ENCODE measurements around the gene GARNL3. TPM values are rescaled to one million over a fixed set of nuclear protein-coding genes. Genes with fewer than 3 reads are reported as not detected.

GARNL3 gene
- polyA plus RNA-seq, 1 donor = 17.8 TPM

DNA sequence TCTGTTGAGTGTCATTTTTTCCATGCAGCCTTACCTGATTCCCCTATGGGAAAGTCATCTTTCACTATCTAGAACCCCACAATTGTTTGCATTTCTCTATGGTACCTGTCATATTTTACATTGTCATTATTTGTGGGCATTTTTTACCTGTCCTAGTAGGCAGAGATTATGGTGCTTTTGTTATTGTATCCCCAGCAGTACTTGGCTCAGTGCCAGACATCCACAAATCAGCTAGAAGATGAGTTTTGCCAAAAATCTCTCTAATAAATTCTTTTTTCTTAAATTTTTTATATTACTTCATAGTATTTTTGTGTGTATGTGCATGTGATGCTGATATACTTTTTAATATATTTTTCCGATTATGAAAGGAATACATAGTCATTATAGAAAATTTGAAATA is 13.2 kb downstream of the GARNL3 start:
- no peak for DNase-seq

DNA sequence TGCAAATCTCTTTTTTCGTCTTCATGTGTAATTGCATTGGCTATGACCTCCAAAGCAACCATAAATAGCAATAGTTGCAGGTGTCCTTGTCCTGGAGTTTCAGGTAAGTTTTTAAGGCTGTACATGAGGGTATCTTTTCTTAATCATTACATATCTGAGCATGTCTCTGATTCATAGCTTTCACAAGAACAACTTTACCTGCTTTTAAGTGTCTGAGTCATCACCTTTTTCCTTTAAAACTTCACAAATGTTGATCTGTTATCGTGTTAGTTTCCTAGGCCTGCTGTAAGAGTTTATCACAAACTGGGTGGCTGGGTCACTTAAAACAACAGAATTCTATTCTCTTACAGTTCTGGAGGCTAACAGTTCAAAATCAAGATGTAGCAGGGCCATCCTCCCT is 13.8 kb downstream of the GARNL3 start:
- no peak for DNase-seq

DNA sequence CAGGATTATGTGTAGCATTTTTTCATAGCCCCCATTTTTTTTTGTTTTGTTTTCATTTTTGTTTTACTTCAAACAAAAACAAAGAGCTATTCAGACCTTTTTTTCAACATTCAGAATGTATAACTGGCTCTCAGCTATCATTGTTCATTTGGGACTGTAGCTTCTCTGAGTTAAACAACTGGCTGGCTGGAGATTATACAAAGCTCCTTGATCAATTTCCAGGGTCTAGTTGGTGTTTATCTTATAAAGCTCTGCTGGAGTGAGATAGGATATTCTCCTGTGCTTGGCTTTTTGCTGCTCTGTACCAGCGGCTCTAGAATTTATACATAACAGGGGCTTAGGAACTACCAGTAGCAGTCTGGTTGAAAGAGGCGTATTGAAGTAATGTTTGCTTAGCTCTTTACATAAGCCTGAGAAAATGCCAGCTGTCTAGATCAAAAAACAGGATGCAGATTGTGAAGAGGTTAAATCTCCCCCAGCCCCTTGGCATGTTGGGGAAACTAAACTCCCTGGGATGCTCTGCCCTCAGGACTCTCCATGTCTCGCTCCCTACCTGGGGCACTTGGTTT is 15.2 kb downstream of the GARNL3 start:
- DNase-seq = no peak

DNA sequence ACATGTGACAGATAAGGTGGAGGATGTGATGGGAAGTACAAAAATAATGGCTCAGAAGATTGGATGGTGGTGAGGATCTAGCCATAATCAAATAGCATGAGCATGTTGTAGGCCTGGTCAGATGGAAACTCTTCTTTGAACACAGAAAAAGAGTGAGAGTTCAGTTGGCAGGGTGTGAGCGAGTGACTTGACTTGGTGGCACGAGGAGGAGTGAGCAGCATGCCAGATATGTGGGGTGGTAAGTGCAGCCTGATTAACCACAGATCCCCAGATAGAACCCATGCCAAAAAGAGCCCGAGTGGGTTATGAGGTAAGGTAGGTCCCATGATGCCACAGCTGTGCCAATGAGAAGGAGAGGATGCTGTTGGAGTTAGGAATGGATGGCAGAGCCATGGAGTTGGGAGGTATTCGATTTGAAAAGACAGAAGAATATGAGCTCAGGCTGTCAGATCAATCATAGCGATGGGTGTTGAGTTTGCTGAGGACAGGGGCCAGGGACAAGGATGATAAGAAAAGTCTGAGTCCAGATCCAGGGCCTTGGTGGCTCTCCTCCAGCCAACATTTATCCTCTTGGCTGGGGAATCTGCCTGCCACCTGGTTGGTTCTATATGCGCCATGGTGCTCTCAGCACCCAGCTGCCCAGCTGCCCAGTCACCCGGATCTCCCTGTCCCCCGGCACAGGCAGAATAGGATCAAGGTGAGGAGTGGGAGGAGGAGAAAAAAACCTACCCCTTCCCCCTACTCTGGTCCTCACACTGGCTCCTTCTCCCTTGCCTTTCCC is 16.5 kb downstream of the GARNL3 start:
- DNase-seq = no peak

DNA sequence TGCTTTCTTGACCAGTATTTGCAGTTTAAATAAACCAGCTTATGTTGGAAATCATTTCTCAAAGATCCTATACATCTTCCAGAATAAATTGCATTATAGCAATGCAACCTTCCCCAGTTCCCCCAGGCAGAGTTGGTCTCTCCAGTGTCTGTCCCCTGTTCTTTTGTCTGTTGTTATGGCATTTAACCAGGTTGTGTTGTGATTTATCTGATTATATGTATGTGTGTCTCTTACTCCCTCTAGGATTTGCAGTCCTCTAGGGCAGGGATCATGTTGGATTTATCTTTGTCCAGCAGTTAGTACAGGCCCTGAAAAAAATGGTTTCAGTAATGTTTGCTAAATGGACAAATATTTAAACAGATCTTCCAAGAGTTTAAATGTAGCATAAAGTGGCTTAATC is 17.3 kb downstream of the GARNL3 start:
- DNase-seq = no peak

DNA sequence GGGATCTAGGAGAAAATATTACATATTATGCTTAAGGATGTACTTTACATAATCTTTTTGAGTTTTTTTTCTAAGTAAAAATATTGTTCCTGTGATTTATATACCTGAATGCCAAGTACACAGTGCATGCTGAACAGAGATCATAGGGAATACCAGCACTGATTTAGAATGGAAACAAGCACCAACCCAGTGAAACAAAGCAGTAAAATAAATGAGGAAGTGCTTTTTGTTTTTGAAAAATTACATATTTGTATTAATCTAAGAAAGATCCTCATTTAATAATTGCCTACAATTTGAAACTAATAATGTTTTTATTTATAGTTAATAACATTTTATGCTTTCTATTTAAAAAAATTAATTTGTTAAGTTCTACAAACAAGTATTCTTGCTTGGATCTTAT is 18.0 kb downstream of the GARNL3 start:
- no peak for DNase-seq

DNA sequence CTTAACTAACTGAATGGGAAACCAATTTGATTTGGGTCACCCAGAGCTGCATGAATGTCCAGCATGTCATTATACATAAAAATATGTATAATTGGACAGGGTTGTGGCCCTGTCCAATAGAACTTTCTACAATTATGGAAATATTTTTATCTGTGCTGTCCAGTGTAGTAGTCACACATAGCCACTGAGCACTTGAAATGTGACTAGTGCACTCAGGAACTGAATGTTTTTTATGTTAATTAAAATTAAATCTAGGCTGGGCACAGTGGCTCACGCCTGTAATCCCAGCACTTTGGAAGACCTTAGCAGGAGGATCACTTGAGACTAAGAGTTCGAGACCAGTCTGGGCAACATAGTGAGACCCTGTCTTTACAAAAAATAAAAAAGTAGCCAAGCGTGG is 18.6 kb downstream of the GARNL3 start:
- DNase-seq = no peak

DNA sequence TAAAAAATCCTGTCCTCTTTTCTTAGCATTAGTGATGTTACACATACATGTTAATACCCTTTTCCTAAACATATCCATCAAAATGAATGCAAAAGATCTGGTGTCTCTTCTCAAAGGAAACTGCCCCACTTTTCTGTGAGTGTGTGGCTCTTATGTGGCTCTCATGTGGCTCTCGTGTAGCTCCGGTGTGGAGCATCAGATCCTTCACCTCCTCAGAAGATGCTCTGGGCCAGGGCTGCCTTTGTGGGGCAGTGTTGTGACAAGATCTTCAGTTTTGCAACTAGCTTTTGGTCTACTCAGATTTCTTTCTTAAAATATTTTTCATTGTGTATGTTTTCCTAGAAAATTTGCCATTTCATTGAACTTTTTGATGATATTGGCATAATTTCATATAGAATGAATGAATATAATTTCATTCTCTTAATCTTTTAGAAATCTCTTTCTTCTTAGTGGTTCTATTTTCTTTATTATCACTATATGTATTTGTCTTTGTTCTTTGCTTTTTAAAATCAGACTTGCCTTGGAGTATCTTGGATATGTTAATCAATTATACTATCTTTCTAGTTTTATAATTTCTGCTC is 19.4 kb downstream of the GARNL3 start:
- DNase-seq = no peak

DNA sequence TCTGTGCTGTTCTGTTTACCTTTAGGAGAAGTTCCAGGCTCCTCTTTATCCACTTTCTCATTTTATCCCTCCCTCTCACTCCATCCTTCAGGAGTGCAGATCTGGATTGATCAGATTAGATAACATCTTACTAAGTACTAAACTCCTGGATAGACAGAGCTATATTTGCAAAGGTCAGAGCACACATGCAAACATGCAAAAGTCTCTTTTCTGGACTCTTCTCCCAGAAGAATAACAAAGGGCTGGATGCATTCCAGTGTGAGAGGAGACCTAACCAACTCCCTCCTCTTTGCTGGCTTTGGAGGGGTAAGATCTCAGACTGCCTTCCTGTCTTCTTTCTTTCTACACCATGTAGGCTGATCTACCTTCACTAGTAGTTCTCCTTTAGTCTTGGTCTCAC is 21.4 kb downstream of the GARNL3 start:
- DNase-seq = no peak

DNA sequence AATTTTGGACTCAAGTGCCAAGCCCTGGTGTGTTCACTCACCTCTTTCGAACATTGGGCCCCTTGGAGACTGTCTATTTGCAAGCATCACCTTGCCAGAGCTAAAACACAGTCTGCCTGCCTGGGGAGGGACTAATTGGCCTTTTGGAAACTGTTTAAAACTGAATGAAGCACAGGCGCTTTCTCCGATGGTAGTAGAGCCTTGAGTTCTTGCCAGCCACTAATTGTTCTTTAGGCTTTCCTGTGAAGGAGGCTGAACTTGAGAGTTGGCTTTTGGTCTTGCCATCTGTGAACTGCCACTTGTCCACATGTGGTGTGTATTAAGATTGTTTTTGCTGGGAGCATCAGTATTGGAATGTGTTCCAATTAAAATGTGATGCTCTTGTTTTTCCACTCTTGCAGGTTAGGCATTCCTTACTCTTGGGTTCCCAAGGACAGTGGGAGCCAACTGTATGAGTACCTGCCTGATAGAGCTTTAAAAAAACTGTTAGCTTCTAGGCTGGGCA is 26.0 kb downstream of the GARNL3 start:
- DNase-seq = no peak

DNA sequence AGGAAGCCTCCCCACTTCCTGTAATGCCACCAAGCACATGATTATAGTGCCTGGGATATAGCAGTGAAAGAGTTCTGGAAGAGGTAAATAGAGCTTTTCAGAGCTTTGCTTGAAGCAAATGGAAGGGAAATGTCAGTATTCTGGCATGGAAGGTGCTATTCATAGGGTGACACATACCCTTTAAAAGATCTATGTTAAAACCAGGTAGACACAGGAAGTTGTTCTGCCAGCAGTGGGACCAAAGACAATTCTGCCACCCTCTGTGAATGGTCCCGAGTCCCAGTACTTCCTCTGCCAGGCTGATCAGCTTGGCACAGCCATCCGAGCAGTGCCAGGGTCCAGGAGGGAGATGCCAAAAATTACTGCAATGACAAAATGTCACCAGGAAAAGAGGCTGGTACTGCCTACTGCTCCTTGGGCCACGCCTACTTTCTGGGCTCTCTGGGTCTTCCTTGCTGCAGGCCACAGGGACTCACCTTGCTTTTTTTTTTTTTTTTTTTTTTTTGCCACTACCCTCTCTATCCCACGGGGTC is 26.7 kb downstream of the GARNL3 start:
- DNase-seq = no peak

DNA sequence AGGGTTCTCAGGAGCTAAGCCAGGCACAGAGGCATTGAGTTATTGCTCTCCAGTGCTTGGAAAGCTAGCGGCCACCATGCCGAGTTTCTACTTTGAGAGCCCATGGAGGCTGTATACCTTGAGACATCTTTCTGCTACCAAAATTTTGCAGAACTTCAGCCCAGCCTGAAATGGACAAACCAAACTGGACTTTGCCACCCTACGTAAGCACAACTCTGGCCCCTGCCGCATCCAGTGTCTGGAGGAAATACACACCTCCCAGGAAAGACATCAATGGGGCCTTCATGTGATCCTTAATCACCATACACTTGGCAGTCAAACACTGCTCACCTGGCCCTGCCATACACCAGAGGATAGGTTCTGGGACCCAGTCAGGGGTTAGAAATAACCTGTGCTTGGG is 27.8 kb downstream of the GARNL3 start:
- DNase-seq = no peak

DNA sequence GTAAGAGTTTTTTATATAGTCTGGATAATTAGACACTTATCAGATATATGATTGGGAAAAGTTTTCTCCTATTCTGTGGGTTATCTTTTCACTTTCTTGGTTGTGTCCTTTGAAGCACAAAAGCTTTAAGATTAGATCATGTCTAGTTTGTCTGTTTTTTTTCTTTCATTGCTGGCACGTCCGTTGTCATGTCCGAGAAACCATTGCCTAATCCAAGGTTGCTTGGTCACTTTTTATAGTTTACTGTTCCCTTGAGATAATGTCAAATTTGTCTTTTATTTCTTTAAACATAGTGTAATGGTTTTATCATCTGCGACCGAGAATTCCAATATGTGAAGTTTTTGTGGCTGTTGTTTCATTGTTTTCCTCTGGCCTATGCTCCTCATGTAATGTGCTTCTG is 28.8 kb downstream of the GARNL3 start:
- no peak for DNase-seq

DNA sequence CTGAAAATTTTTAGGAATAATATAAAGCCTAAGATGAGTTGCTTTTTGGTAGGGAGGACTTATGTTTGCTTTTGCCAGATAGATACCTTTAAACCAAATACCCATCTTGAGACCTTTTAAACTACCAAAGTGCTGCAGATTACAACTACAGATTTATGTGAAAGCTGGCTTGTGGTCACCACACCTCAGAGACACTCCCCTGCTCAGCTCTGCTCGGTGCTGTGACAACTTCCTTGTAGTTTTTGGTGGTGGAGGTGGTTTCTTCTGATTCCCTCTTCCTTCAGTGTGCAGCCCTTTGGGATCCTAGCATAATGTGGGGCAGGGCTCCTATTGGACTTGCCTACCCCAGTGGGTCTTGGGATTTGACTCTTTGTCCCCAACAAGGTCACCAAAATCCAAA is 29.2 kb downstream of the GARNL3 start:
- no peak for DNase-seq

DNA sequence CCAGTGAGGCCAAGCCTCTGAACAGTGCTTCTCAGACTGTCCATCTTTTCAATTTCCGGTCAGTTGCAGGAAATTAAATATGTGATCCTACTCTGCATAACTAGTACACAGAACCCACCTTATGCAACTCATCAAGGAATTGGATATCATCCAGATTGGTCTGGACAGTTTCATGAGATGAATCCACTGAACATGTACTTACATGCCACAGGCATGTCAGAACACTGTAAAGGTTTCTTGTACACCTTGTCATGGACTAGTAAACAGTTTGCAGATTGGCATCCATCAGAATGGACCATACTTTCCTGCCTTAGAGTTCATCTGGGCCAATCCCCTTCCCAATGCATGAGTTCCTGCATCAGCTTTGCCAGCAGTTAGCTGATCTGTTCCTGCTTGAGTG is 30.4 kb downstream of the GARNL3 start:
- no peak for DNase-seq

DNA sequence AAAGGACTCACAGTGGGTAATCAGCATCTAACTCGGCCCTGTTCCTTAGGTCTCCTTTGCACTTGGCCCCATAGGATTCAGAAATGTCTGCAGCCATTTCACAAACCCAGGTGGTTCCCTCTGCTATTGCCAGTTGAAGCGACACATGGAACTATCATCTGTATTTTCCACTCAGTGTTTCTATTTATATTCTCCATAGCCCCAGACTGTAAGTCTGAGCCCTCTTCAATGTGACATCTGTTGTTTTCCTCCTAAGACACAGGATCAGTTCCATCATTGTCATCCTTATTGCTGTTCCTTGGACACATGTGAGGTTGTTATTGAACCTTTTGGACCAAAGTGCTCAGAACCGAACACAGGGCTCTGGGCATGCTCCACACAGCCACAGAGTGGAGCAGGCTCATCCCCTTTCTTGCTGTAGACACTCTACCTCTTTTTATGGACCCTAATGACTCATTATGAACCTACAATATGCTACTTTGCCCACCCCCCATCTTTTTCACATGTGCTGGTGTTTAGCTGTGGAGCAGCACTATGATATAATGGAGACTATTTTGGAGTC is 36.4 kb downstream of the GARNL3 start:
- DNase-seq = no peak

DNA sequence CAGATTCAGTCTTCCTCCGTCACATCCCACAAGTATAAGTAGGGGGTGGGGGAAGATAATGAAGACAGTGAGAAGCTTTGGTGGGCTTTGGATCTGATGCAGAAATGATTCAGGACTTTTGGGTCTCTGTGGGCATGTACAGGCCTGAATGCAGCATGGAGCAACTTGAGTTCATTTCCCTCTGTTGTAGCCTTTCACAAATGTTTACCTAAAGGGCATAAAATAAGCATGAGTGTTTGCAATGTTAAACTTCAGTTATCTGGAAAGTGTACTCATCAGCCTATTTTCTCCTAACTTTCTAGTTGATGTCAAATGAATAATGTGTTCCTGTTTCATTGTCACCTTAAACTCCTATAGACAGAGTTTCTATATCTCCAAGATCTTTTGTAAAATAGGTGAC is 39.3 kb downstream of the GARNL3 start:
- DNase-seq = no peak

DNA sequence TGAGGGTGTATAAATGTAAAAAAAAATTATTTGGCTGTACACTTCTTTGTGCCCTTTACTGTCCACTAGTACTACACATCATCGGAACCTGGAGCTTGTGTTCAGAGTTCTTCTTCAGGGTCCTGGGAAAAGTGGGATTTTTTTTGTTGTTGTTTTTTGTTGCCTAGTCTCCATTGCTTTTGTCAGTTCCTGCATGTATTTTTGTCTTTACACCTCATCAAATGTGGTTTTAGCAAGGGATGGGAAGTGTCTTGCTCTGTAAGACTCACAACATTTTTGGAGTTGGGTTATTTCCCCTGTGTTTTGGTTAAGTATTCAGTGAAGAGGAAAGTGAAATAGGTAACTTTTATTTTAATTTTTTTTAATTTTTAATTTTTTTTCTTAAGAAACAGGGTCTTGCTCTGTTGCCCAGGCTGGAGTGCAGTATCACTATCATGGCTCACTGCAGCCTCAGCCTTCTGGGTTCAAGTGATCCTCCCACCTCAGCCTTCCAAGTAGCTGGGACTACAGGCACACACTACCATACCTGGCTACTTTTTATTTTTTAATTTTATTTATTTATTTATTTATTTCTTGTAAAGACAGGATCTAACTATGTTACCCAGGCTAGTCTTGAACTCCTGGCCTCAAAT is 40.7 kb downstream of the GARNL3 start:
- no peak for DNase-seq

DNA sequence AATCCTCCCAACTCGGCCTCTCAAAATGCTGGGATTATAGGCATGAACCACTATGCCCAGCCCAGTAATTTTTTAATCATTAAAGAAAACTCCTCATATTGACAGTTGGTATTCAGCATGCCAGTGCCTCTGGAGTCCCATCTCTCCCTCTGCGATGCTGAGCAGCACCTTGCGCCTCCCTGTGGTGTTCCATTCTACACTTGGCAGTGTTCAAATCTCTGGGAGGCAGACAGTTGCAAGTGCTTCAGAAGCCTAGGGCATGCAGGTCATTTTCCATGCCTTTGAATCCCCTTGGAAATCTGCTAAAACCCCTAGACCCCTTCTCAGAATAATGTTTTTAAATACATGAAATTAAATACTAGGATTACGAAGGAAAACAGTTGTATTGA is 41.3 kb downstream of the GARNL3 start:
- DNase-seq = no peak

DNA sequence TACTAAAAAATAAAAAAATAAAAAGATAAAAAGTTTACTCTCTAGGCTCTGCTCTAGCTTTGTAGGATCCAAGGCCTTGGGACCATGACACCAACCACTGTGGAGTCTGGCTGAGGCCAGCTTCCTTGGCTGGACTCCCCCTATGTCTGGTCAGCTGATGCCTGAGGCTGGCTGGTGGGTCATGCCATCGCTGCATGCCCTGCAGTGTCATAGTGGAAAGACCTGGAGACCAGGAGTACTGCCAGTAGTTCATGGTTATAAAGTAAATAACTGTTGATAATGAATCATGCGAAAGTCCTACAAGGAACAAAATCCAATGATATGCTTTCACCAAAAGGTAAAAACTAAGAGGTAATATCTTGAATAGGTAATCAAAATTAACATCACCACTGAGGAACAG is 43.2 kb downstream of the GARNL3 start:
- DNase-seq = no peak

DNA sequence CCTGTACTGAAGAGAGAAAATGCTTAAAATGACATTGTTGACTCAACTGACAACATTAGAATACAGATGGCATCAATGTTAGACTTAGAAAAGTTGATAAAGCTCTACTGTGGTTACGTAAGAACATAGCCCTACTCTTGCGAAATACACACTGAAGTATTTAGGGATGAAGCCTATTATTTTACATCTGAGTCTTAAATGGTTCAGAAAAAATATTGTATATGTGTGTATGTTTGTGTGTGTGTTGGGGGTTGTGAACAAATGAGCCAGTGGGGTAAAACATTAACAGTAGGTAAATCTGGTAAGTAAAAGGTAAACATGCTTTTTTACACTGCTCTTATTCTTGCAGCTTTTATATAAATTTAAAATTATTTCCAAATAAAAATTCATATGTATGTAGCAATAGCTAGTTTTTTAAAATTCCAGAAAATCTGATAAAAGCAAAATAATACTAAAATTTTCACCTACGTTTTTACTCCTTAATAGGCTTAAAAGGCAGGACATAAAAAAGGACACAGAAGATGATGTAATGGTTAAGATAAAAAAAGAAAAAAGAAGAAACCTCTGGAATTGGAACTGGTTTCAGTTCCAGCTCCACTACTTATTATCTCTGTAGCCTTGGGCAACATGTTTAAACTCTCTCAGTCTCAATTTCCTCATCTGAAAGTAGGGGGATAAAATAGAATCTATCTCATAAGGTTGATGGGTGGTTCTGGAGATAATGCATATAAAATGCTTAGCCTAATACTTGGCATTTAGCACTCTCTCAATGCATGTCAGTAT is 44.3 kb downstream of the GARNL3 start:
- DNase-seq = no peak

DNA sequence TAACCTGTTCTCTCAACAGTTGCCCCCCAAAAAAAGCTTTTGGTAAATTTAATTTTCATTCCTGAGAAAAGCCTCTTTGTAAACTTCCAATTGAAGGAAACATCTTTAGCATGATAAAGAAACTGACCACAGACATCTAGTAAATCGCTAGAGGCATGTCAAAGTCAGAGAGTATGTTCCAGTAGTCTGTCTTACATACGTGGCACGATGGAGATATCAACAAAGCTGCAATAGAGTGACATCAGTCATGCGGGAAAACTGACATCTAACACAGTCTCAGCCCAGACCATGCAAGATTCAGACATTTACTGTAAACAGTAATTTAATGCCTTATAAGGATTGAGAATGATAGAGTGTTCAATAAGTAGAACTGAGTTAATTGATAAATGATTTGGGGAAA is 45.1 kb downstream of the GARNL3 start:
- no peak for DNase-seq

Data from hindlimb muscle (tissue), 1 donor.